ENCODE data around the gene FGF12.

- TF ChIP-seq CTCF (IDR thresholded peaks at IDR 0.05) (no peak), POLR2AphosphoS5 (IDR thresholded peaks at IDR 0.05; ENCODE audit: low read depth, low read length) (no peak)
Observed at GRCh38 chr3:192578729-192579128, 148.6 kb downstream of the FGF12 start.

All from Panc1 (cell line).